Measurements from ENCODE around the gene NEDD8. TPM values are rescaled to one million over a fixed set of nuclear protein-coding genes. Genes with fewer than 3 reads are reported as not detected.

Gene NEDD8
- total and polyA plus RNA-seq, 4 donors: 32.3 to 136 (median 78.1) TPM

DNA sequence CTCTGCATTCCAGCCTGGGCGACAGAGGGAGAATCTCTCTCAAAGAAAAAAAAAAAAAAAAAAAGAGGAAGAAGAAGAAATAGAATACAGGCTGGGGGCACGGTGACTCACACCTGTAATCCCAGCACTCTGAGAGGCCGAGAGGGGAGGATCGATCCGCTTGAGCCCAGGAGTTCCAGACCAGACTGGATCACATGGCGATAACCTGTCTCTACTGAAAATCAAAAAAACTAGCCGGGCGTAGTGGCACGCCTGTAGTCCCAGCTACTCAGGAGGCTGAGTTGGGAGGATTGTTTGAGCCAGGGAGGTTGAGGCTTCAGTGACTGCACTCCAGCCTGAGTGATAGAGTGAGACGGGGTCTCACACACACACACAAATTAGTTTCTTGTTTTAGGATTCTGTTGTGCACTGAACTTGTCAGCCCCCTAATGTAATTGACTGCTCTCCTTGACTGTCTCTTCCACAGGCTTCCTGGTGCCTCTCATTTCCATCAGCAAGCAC, 11.2 kb upstream of the NEDD8 start:
- no peak for TF ChIP-seq FOXA2 (IDR thresholded peaks at IDR 0.05)
- TF ChIP-seq, protein P1, sequence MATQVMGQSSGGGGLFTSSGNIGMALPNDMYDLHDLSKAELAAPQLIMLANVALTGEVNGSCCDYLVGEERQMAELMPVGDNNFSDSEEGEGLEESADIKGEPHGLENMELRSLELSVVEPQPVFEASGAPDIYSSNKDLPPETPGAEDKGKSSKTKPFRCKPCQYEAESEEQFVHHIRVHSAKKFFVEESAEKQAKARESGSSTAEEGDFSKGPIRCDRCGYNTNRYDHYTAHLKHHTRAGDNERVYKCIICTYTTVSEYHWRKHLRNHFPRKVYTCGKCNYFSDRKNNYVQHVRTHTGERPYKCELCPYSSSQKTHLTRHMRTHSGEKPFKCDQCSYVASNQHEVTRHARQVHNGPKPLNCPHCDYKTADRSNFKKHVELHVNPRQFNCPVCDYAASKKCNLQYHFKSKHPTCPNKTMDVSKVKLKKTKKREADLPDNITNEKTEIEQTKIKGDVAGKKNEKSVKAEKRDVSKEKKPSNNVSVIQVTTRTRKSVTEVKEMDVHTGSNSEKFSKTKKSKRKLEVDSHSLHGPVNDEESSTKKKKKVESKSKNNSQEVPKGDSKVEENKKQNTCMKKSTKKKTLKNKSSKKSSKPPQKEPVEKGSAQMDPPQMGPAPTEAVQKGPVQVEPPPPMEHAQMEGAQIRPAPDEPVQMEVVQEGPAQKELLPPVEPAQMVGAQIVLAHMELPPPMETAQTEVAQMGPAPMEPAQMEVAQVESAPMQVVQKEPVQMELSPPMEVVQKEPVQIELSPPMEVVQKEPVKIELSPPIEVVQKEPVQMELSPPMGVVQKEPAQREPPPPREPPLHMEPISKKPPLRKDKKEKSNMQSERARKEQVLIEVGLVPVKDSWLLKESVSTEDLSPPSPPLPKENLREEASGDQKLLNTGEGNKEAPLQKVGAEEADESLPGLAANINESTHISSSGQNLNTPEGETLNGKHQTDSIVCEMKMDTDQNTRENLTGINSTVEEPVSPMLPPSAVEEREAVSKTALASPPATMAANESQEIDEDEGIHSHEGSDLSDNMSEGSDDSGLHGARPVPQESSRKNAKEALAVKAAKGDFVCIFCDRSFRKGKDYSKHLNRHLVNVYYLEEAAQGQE (IDR thresholded peaks at IDR 0.05): no peak
- TF ChIP-seq HNF4A (conservative IDR thresholded peaks at IDR 0.05): no peak
- TF ChIP-seq HNF4G (IDR thresholded peaks at IDR 0.05): no peak
- no peak for TF ChIP-seq RXRA (IDR thresholded peaks at IDR 0.05)
- Histone ChIP-seq H3K4me1 (ENCODE audit: control insufficient read depth in 4 of 4, insufficient read depth in 4 of 4, low read length in 3 of 4) (peaks cover 10 to 47% (median 27%) of the 10 kb centered on the region in 4 donors), H3K36me3 (ENCODE audit: control insufficient read depth in 4 of 4, insufficient read depth in 3 of 4, low read depth in 1 of 4, low read length in 3 of 4) (peaks cover 5 to 26% (median 23%) of the 10 kb centered on the region in 4 donors), H3K9me3 (ENCODE audit: control insufficient read depth in 4 of 4, low read length in 3 of 4) (no peaks in the 10 kb centered on the region), H3K4me3 (ENCODE audit: low read depth in 1 of 3, low read length in 3 of 3) (peak overlapping the region in 1 of 3 donors; percentile 60), H3K9ac (ENCODE audit: low read depth in 1 of 2, low read length in 2 of 2) (peak overlapping the region; percentile 56 to 92), H3K27me3 (ENCODE audit: control insufficient read depth in 4 of 4, insufficient read depth in 4 of 4, low read length in 3 of 4) (no peaks in the 10 kb centered on the region), H3K27ac (ENCODE audit: low read depth in 1 of 2, low read length in 2 of 2) (peak overlapping the region; percentile 99 to 100)
- peak; percentile 34 for DNase-seq (ENCODE audit: low spot score)
- WGBS: 55% methylated on average over 10 of the region's 10 CpGs

DNA sequence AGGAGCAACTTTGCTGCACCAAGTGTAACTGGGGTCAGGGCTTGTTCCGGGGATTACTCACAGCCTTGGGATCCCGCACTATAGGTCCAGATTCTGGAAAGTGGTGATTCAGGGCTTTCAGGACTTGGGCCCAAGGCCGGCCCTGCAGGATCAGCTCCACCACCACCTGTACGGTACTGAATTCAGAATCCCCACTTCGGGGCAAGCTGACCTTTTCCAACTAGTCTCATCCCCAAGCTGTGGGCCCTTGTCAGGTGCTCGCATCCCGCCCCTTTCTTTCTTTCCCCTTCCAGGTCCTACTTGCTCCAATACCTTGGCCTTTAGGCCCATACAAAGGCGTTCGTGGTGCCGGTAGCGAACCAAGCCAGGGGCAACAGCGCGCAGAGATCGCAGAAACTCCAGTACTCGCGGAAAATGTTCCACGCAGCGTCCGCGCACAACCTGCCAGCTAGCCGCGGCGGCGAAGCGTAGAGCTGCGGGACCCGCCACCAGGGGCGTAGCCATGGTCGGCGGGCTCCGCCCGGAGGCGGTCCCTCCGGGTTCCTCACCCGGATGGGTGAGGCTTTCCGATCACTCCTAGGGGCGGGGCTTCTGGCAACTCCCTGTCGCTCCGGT, 9.8 kb upstream of the NEDD8 start:
- Histone ChIP-seq H3K36me3 (ENCODE audit: control insufficient read depth in 4 of 4, insufficient read depth in 3 of 4, low read depth in 1 of 4, low read length in 3 of 4) (peaks cover 10 to 40% (median 34%) of the 10 kb centered on the region in 4 donors), H3K27ac (ENCODE audit: low read depth in 1 of 2, low read length in 2 of 2) (peak overlapping the region; percentile 99 to 100), H3K4me3 (ENCODE audit: low read depth in 1 of 3, low read length in 3 of 3) (peak overlapping the region; percentile 60 to 91 (median 90)), H3K9me3 (ENCODE audit: control insufficient read depth in 4 of 4, low read length in 3 of 4) (no peaks in the 10 kb centered on the region), H3K27me3 (ENCODE audit: control insufficient read depth in 4 of 4, insufficient read depth in 4 of 4, low read length in 3 of 4) (no peaks in the 10 kb centered on the region), H3K9ac (ENCODE audit: low read depth in 1 of 2, low read length in 2 of 2) (peak overlapping the region; percentile 89 to 93), H3K4me1 (ENCODE audit: control insufficient read depth in 4 of 4, insufficient read depth in 4 of 4, low read length in 3 of 4) (peaks cover 10 to 45% (median 27%) of the 10 kb centered on the region in 4 donors)
- WGBS: 3% methylated on average over 39 of the region's 39 CpGs
- TF ChIP-seq GABPA (IDR thresholded peaks at IDR 0.05 in 1 of 2, conservative IDR thresholded peaks at IDR 0.05 in 1 of 2) (no peak), FOXA1 (IDR thresholded peaks at IDR 0.05) (no peak), SP1 (IDR thresholded peaks at IDR 0.05) (no peak), TAF1 (conservative IDR thresholded peaks at IDR 0.05) (no peak), NR2F2 (IDR thresholded peaks at IDR 0.05) (no peak), RXRA (IDR thresholded peaks at IDR 0.05) (peak in 1 of 2 donors; percentile 36), EGR1 (IDR thresholded peaks at IDR 0.05; ENCODE audit: low read depth in 2 of 2) (no peak), HNF4A (conservative IDR thresholded peaks at IDR 0.05) (no peak), HNF4G (IDR thresholded peaks at IDR 0.05) (no peak), RAD21 (IDR thresholded peaks at IDR 0.05) (peak in 1 of 2 donors; percentile 40), YY1 (IDR thresholded peaks at IDR 0.05) (no peak), FOXA2 (IDR thresholded peaks at IDR 0.05) (no peak), JUND (IDR thresholded peaks at IDR 0.05) (no peak)
- TF ChIP-seq, protein P2, sequence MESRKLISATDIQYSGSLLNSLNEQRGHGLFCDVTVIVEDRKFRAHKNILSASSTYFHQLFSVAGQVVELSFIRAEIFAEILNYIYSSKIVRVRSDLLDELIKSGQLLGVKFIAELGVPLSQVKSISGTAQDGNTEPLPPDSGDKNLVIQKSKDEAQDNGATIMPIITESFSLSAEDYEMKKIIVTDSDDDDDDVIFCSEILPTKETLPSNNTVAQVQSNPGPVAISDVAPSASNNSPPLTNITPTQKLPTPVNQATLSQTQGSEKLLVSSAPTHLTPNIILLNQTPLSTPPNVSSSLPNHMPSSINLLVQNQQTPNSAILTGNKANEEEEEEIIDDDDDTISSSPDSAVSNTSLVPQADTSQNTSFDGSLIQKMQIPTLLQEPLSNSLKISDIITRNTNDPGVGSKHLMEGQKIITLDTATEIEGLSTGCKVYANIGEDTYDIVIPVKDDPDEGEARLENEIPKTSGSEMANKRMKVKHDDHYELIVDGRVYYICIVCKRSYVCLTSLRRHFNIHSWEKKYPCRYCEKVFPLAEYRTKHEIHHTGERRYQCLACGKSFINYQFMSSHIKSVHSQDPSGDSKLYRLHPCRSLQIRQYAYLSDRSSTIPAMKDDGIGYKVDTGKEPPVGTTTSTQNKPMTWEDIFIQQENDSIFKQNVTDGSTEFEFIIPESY (IDR thresholded peaks at IDR 0.05): no peak
- TF ChIP-seq, protein P3, sequence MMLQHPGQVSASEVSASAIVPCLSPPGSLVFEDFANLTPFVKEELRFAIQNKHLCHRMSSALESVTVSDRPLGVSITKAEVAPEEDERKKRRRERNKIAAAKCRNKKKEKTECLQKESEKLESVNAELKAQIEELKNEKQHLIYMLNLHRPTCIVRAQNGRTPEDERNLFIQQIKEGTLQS (IDR thresholded peaks at IDR 0.05): no peak
- TF ChIP-seq, protein P4, sequence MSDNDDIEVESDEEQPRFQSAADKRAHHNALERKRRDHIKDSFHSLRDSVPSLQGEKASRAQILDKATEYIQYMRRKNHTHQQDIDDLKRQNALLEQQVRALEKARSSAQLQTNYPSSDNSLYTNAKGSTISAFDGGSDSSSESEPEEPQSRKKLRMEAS (IDR thresholded peaks at IDR 0.05): no peak
- TF ChIP-seq, protein P5, sequence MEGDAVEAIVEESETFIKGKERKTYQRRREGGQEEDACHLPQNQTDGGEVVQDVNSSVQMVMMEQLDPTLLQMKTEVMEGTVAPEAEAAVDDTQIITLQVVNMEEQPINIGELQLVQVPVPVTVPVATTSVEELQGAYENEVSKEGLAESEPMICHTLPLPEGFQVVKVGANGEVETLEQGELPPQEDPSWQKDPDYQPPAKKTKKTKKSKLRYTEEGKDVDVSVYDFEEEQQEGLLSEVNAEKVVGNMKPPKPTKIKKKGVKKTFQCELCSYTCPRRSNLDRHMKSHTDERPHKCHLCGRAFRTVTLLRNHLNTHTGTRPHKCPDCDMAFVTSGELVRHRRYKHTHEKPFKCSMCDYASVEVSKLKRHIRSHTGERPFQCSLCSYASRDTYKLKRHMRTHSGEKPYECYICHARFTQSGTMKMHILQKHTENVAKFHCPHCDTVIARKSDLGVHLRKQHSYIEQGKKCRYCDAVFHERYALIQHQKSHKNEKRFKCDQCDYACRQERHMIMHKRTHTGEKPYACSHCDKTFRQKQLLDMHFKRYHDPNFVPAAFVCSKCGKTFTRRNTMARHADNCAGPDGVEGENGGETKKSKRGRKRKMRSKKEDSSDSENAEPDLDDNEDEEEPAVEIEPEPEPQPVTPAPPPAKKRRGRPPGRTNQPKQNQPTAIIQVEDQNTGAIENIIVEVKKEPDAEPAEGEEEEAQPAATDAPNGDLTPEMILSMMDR (IDR thresholded peaks at IDR 0.05; ENCODE audit: low read depth, low read length, missing input control): peak; percentile 66
- TF ChIP-seq, protein P1 (IDR thresholded peaks at IDR 0.05): peak; percentile 16
- peak; percentile 93 for DNase-seq (ENCODE audit: low spot score)
